ENCODE results near the gene DAD1. TPM values are rescaled to one million over a fixed set of nuclear protein-coding genes. Genes with fewer than 3 reads are reported as not detected.
"Not testable (repeated sequence)": the region's sequence is repeated elsewhere in the genome, so short reads cannot be mapped to it uniquely, and the experiment has no call there.

The DAD1 gene
- total RNA-seq, 1 donor from 2014 or later = 145 TPM

GRCh38 chr14:22545842-22546721, 42.9 kb downstream of the DAD1 start:
- DNase-seq (ENCODE audit: extremely low spot score in 2 of 2) = no peak
- Histone ChIP-seq H3K36me3 (no peaks in the 10 kb centered on the region), H3K27ac (peak overlapping the region; percentile 87), H3K27me3 (no peaks in the 10 kb centered on the region), H3K4me3 (no peak overlapping the region), H3K4me1 (peaks cover 44% of the 10 kb centered on the region), H3K9me3 (no peaks in the 10 kb centered on the region)
- intact Hi-C loops (cut with DNase I) = no loop called here
- TF ChIP-seq POLR2A (IDR thresholded peaks at IDR 0.05) = no peak
- TF ChIP-seq CTCF (IDR thresholded peaks at IDR 0.05) = no peak
- no peak for TF ChIP-seq POLR2AphosphoS5 (IDR thresholded peaks at IDR 0.05; ENCODE audit: insufficient read depth in 1 of 2, low read depth in 1 of 2)

GRCh38 chr14:22544881-22545420, 44.1 kb downstream of the DAD1 start:
- H3K27ac ChIP-seq = peak overlapping the region; percentile 5
- no peak for DNase-seq (ENCODE audit: extremely low spot score in 2 of 2)
- no peaks in the 10 kb centered on the region for H3K9me3 ChIP-seq
- no peaks in the 10 kb centered on the region for H3K36me3 ChIP-seq
- H3K4me1 ChIP-seq = peaks cover 42% of the 10 kb centered on the region
- no peaks in the 10 kb centered on the region for H3K27me3 ChIP-seq
- H3K4me3 ChIP-seq = no peak overlapping the region
- TF ChIP-seq POLR2AphosphoS5 (IDR thresholded peaks at IDR 0.05; ENCODE audit: insufficient read depth in 1 of 2, low read depth in 1 of 2) = no peak
- no peak for TF ChIP-seq POLR2A (IDR thresholded peaks at IDR 0.05)
- TF ChIP-seq CTCF (IDR thresholded peaks at IDR 0.05) = no peak
- intact Hi-C loops (cut with DNase I) = no loop called here

- intact Hi-C loops (cut with DNase I) = no loop called here
- H3K27me3 ChIP-seq = no peaks in the 10 kb centered on the region
- DNase-seq (ENCODE audit: extremely low spot score in 2 of 2) = no peak
- H3K27ac ChIP-seq = peak overlapping the region; percentile 5
- no peaks in the 10 kb centered on the region for H3K9me3 ChIP-seq
- H3K4me3 ChIP-seq = no peak overlapping the region
- peaks cover 42% of the 10 kb centered on the region for H3K4me1 ChIP-seq
- TF ChIP-seq POLR2AphosphoS5 (IDR thresholded peaks at IDR 0.05; ENCODE audit: insufficient read depth in 1 of 2, low read depth in 1 of 2) (no peak), CTCF (IDR thresholded peaks at IDR 0.05) (no peak), POLR2A (IDR thresholded peaks at IDR 0.05) (no peak)
- no peaks in the 10 kb centered on the region for H3K36me3 ChIP-seq
Measured at GRCh38 chr14:22544406-22544805, 44.6 kb downstream of the DAD1 start.

DNA sequence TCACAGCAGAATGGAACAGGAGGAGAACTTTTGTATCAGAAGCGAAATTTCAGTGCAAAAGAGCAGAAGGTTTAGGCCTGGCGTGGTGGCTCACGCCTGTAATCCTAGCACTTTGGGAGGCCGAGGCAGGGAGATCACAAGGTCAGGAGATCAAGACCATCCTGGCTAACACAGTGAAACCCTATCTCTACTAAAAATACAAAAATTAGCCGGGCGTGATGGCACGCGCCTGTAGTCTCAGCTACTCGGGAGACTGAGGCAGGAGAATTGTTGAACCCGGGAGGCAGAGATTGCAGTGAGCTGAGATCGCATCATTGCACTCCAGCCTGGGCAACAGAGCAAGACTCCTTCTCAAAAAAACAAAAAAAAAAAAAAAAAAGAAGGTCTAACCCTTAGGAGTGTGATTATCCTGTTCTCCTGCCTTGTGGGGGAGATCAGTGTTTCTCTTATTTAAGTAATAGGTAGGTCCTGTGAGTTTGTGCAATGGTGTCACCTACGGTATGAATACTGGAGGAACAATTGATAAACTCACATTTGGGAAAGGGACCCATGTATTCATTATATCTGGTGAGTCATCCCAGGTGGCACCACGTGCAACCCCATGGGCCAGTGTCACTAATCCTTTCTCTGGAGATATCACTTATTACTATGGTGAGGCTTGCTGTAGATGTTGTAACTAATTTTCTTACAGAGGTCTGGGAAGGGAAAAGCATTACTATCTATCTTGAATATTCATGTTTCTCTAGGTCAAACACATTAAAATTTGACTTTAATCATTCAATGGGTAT, 45.3 kb downstream of the DAD1 start:
- DNase-seq (ENCODE audit: extremely low spot score in 2 of 2); H3K4me3 ChIP-seq; H3K27me3 ChIP-seq; intact Hi-C loops (cut with DNase I); H3K9me3 ChIP-seq; H3K36me3 ChIP-seq: not testable (repeated sequence)
- H3K27ac ChIP-seq = peak overlapping the region; percentile 5
- H3K4me1 ChIP-seq = peaks cover 44% of the 10 kb centered on the region

GRCh38 chr14:22542360-22542759, 46.7 kb downstream of the DAD1 start:
- Histone ChIP-seq H3K27ac (no peak overlapping the region), H3K4me3 (no peak overlapping the region), H3K4me1 (peaks cover 48% of the 10 kb centered on the region), H3K9me3 (no peaks in the 10 kb centered on the region), H3K27me3 (no peaks in the 10 kb centered on the region), H3K36me3 (no peaks in the 10 kb centered on the region)
- no peak for DNase-seq (ENCODE audit: extremely low spot score in 2 of 2)
- intact Hi-C loops (cut with DNase I) = no loop called here
- no peak for TF ChIP-seq POLR2A (IDR thresholded peaks at IDR 0.05)
- no peak for TF ChIP-seq CTCF (IDR thresholded peaks at IDR 0.05)
- TF ChIP-seq POLR2AphosphoS5 (IDR thresholded peaks at IDR 0.05; ENCODE audit: insufficient read depth in 1 of 2, low read depth in 1 of 2) = no peak
